ENCODE data around the gene APIP. TPM values are rescaled to one million over a fixed set of nuclear protein-coding genes. Genes with fewer than 3 reads are reported as not detected.

Gene APIP
- 13.0 TPM for total RNA-seq (ENCODE audit: unreplicated experiment)
- long read RNA-seq, transcript APIP-201 (7 exons, 1,366 nt), result major isoform, 11 of 13 reads
- long read RNA-seq, partial matches to known transcripts, result 2 of 13 reads
- long read RNA-seq, other reads (novel, unspliced or antisense), result 0 of 13 reads

- Mint-ChIP-seq H3K4me3 (ENCODE audit: unreplicated experiment) (peak within 1 kb of the TSS; percentile 99), H3K9me3 (ENCODE audit: unreplicated experiment) (no peaks in the 10 kb centered on the region), H3K27me3 (ENCODE audit: unreplicated experiment) (peaks cover 2% of the 10 kb centered on the region), H3K4me1 (ENCODE audit: unreplicated experiment) (peaks cover 18% of the 10 kb centered on the region), H3K27ac (ENCODE audit: unreplicated experiment) (peak within 1 kb of the TSS; percentile 92), H3K36me3 (ENCODE audit: low read depth, unreplicated experiment) (peaks cover 17% of the 10 kb centered on the region)
- no peak for TF ChIP-seq CTCF (IDR thresholded peaks at IDR 0.05; ENCODE audit: unreplicated experiment)
- DNase-seq (ENCODE audit: low spot score), result peak; percentile 100
Observed at GRCh38 chr11:34916015-34916842, at the start of gene APIP, which contains the start of gene PDHX. TSS of gene APIP (minus strand) at chr11:34916379. CDS start at chr11:34916284, 95 bp downstream. TSS of gene PDHX (plus strand) at chr11:34916618. CDS start at chr11:34916656, 38 bp downstream.

GRCh38 chr11:34964610-34965331, 48.6 kb upstream of the APIP start:
- H3K4me1 Mint-ChIP-seq (ENCODE audit: unreplicated experiment), result no peaks in the 10 kb centered on the region
- TF ChIP-seq CTCF (IDR thresholded peaks at IDR 0.05; ENCODE audit: unreplicated experiment), result no peak
- peaks cover 3% of the 10 kb centered on the region for H3K36me3 Mint-ChIP-seq (ENCODE audit: low read depth, unreplicated experiment)
- no peak for DNase-seq (ENCODE audit: low spot score)
- H3K27ac Mint-ChIP-seq (ENCODE audit: unreplicated experiment), result no peak overlapping the region
- no peaks in the 10 kb centered on the region for H3K27me3 Mint-ChIP-seq (ENCODE audit: unreplicated experiment)
- H3K4me3 Mint-ChIP-seq (ENCODE audit: unreplicated experiment), result no peak overlapping the region
- no peaks in the 10 kb centered on the region for H3K9me3 Mint-ChIP-seq (ENCODE audit: unreplicated experiment)

- H3K36me3 Mint-ChIP-seq (ENCODE audit: low read depth, unreplicated experiment), result no peaks in the 10 kb centered on the region
Observed at GRCh38 chr11:34963351-34963750, 47.2 kb upstream of the APIP start.

GRCh38 chr11:34962034-34962433, 45.9 kb upstream of the APIP start:
- no peak overlapping the region for H3K4me3 Mint-ChIP-seq (ENCODE audit: unreplicated experiment)
- H3K36me3 Mint-ChIP-seq (ENCODE audit: low read depth, unreplicated experiment), result no peaks in the 10 kb centered on the region
- no peaks in the 10 kb centered on the region for H3K4me1 Mint-ChIP-seq (ENCODE audit: unreplicated experiment)

More at GRCh38 chr11:34963351-34963750, 47.2 kb upstream of the APIP start:
- Mint-ChIP-seq H3K9me3 (ENCODE audit: unreplicated experiment) (no peaks in the 10 kb centered on the region), H3K27me3 (ENCODE audit: unreplicated experiment) (no peaks in the 10 kb centered on the region), H3K4me3 (ENCODE audit: unreplicated experiment) (no peak overlapping the region), H3K4me1 (ENCODE audit: unreplicated experiment) (no peaks in the 10 kb centered on the region), H3K27ac (ENCODE audit: unreplicated experiment) (no peak overlapping the region)
- DNase-seq (ENCODE audit: low spot score), result no peak
- no peak for TF ChIP-seq CTCF (IDR thresholded peaks at IDR 0.05; ENCODE audit: unreplicated experiment)

More at GRCh38 chr11:34962034-34962433, 45.9 kb upstream of the APIP start:
- no peak for TF ChIP-seq CTCF (IDR thresholded peaks at IDR 0.05; ENCODE audit: unreplicated experiment)
- DNase-seq (ENCODE audit: low spot score), result no peak
- Mint-ChIP-seq H3K27me3 (ENCODE audit: unreplicated experiment) (no peaks in the 10 kb centered on the region), H3K9me3 (ENCODE audit: unreplicated experiment) (no peaks in the 10 kb centered on the region), H3K27ac (ENCODE audit: unreplicated experiment) (no peak overlapping the region)

Data from endothelial cell (in vitro differentiated cells).